ENCODE measurements around the gene LST1. TPM values are rescaled to one million over a fixed set of nuclear protein-coding genes. Genes with fewer than 3 reads are reported as not detected.
A peak's percentile ranks its signal among the peaks of the same experiment; 100 is the strongest.

Gene LST1
- total RNA-seq, 2 donors from 2014 or later = 2.8 to 8.5 TPM

- Histone ChIP-seq H3K27me3 (no peaks in the 10 kb centered on the region), H3K9me3 (no peaks in the 10 kb centered on the region), H3K36me3 (no peaks in the 10 kb centered on the region), H3K27ac (no peak overlapping the region), H3K4me1 (no peaks in the 10 kb centered on the region), H3K4me3 (no peak overlapping the region)
- no peak for TF ChIP-seq CTCF (IDR thresholded peaks at IDR 0.05)
- no peak for DNase-seq (ENCODE audit: low spot score)
These were observed 12.6 kb upstream of the LST1 start for GRCh38 chr6:31573239-31574105.

GRCh38 chr6:31574106-31575061 is 11.7 kb upstream of the LST1 start:
- no peaks in the 10 kb centered on the region for H3K4me1 ChIP-seq
- H3K4me3 ChIP-seq = no peak overlapping the region
- no peaks in the 10 kb centered on the region for H3K36me3 ChIP-seq
- no peaks in the 10 kb centered on the region for H3K9me3 ChIP-seq
- H3K27me3 ChIP-seq = no peaks in the 10 kb centered on the region
- peak overlapping the region in 1 of 2 donors; percentile 35 for H3K27ac ChIP-seq
- no peak for TF ChIP-seq CTCF (IDR thresholded peaks at IDR 0.05)
- DNase-seq (ENCODE audit: low spot score) = no peak

GRCh38 chr6:31575335-31575901 is 10.7 kb upstream of the LST1 start, which contains the start of gene TNF:
TNF (plus strand) TSS chr6:31575565; CDS start chr6:31575742, 177 bp downstream.
- DNase-seq (ENCODE audit: low spot score) = peak; percentile 69
- peaks cover 0 to 1% of the 10 kb centered on the region in 2 donors for H3K4me1 ChIP-seq

GRCh38 chr6:31575952-31576685 is 10.0 kb upstream of the LST1 start:
- peak overlapping the region; percentile 35 to 39 for H3K27ac ChIP-seq

More at GRCh38 chr6:31575335-31575901, 10.7 kb upstream of the LST1 start, which contains the start of gene TNF:
- no peaks in the 10 kb centered on the region for H3K27me3 ChIP-seq
- peak within 1 kb of the TSS; percentile 35 to 39 for H3K27ac ChIP-seq
- peak within 1 kb of the TSS; percentile 25 to 42 for H3K4me3 ChIP-seq
- no peaks in the 10 kb centered on the region for H3K9me3 ChIP-seq
- no peak for TF ChIP-seq CTCF (IDR thresholded peaks at IDR 0.05)
- no peaks in the 10 kb centered on the region for H3K36me3 ChIP-seq

More at GRCh38 chr6:31575952-31576685, 10.0 kb upstream of the LST1 start:
- Histone ChIP-seq H3K4me1 (peaks cover 0 to 5% of the 10 kb centered on the region in 2 donors), H3K36me3 (no peaks in the 10 kb centered on the region), H3K27me3 (no peaks in the 10 kb centered on the region), H3K9me3 (no peaks in the 10 kb centered on the region), H3K4me3 (peak overlapping the region; percentile 25 to 42)
- no peak for DNase-seq (ENCODE audit: low spot score)
- no peak for TF ChIP-seq CTCF (IDR thresholded peaks at IDR 0.05)

Measured in right atrium auricular region (tissue), 2 donors.